Measurements from ENCODE around the gene CD2AP. TPM values are rescaled to one million over a fixed set of nuclear protein-coding genes. Genes with fewer than 3 reads are reported as not detected.
A peak's percentile ranks its signal among the peaks of the same experiment; 100 is the strongest.

The CD2AP gene
- total RNA-seq, 1 donor from 2014 or later, result 16.2 TPM

GRCh38 chr6:47490676-47491075, 13.1 kb downstream of the CD2AP start:
- DNase-seq (ENCODE audit: low spot score), result no peak
- no peak for TF ChIP-seq CTCF (IDR thresholded peaks at IDR 0.05)
- Mint-ChIP-seq H3K9me3 (ENCODE audit: low read depth) (no peaks in the 10 kb centered on the region), H3K36me3 (ENCODE audit: low read depth) (no peaks in the 10 kb centered on the region), H3K4me3 (ENCODE audit: unreplicated experiment) (no peak overlapping the region), H3K4me1 (ENCODE audit: low read depth) (peaks cover 37% of the 10 kb centered on the region), H3K27ac (ENCODE audit: unreplicated experiment) (no peak overlapping the region), H3K27me3 (ENCODE audit: low read depth) (no peaks in the 10 kb centered on the region)

GRCh38 chr6:47492355-47492754, 14.8 kb downstream of the CD2AP start:
- no peaks in the 10 kb centered on the region for H3K27me3 Mint-ChIP-seq (ENCODE audit: low read depth)
- no peak for DNase-seq (ENCODE audit: low spot score)
- no peak overlapping the region for H3K27ac Mint-ChIP-seq (ENCODE audit: unreplicated experiment)
- TF ChIP-seq CTCF (IDR thresholded peaks at IDR 0.05), result no peak
- no peaks in the 10 kb centered on the region for H3K36me3 Mint-ChIP-seq (ENCODE audit: low read depth)
- no peak overlapping the region for H3K4me3 Mint-ChIP-seq (ENCODE audit: unreplicated experiment)
- H3K4me1 Mint-ChIP-seq (ENCODE audit: low read depth), result peaks cover 31% of the 10 kb centered on the region
- no peaks in the 10 kb centered on the region for H3K9me3 Mint-ChIP-seq (ENCODE audit: low read depth)

GRCh38 chr6:47495207-47495606, 17.6 kb downstream of the CD2AP start:
- Mint-ChIP-seq H3K4me3 (ENCODE audit: unreplicated experiment) (no peak overlapping the region), H3K4me1 (ENCODE audit: low read depth) (peaks cover 36% of the 10 kb centered on the region), H3K27me3 (ENCODE audit: low read depth) (no peaks in the 10 kb centered on the region), H3K27ac (ENCODE audit: unreplicated experiment) (no peak overlapping the region), H3K36me3 (ENCODE audit: low read depth) (no peaks in the 10 kb centered on the region), H3K9me3 (ENCODE audit: low read depth) (peaks cover 3% of the 10 kb centered on the region)
- no peak for DNase-seq (ENCODE audit: low spot score)
- TF ChIP-seq CTCF (IDR thresholded peaks at IDR 0.05), result no peak

- no peaks in the 10 kb centered on the region for H3K27me3 Mint-ChIP-seq (ENCODE audit: low read depth)
- DNase-seq (ENCODE audit: low spot score), result no peak
- TF ChIP-seq CTCF (IDR thresholded peaks at IDR 0.05), result no peak
- H3K27ac Mint-ChIP-seq (ENCODE audit: unreplicated experiment), result peak overlapping the region; percentile 6
- H3K9me3 Mint-ChIP-seq (ENCODE audit: low read depth), result peaks cover 3% of the 10 kb centered on the region
- H3K4me1 Mint-ChIP-seq (ENCODE audit: low read depth), result peaks cover 34% of the 10 kb centered on the region
- no peaks in the 10 kb centered on the region for H3K36me3 Mint-ChIP-seq (ENCODE audit: low read depth)
- no peak overlapping the region for H3K4me3 Mint-ChIP-seq (ENCODE audit: unreplicated experiment)
These were observed 18.5 kb downstream of the CD2AP start for GRCh38 chr6:47495954-47496545.

- peaks cover 3% of the 10 kb centered on the region for H3K9me3 Mint-ChIP-seq (ENCODE audit: low read depth)
- no peak for TF ChIP-seq CTCF (IDR thresholded peaks at IDR 0.05)
- DNase-seq (ENCODE audit: low spot score), result no peak
- no peak overlapping the region for H3K27ac Mint-ChIP-seq (ENCODE audit: unreplicated experiment)
- H3K27me3 Mint-ChIP-seq (ENCODE audit: low read depth), result no peaks in the 10 kb centered on the region
- peaks cover 43% of the 10 kb centered on the region for H3K4me1 Mint-ChIP-seq (ENCODE audit: low read depth)
- H3K4me3 Mint-ChIP-seq (ENCODE audit: unreplicated experiment), result no peak overlapping the region
- no peaks in the 10 kb centered on the region for H3K36me3 Mint-ChIP-seq (ENCODE audit: low read depth)
These were observed 19.5 kb downstream of the CD2AP start for GRCh38 chr6:47496935-47497579.

All from chondrocyte (in vitro differentiated cells).